A549 (cell line): ENCODE measurements around the gene THRA.

Source experiments
- CTCF ChIP-seq: fragments of >200 bp; sonication (Bioruptor Twin); formaldehyde crosslinking; IDR thresholded peaks from 3 replicates; pipeline ENCODE4 v1.5.1; 2016
- ELK1 ChIP-seq: fragments of 150-350 bp; IDR thresholded peaks from 2 replicates; pipeline ENCODE4 v1.6.1; 2014; ENCODE audit warnings: low read depth, mild to moderate bottlenecking, low read length
- HDAC2 ChIP-seq: fragments of 200-600 bp; sonication (generic); IDR thresholded peaks from 2 replicates; pipeline ENCODE4 v1.6.1; 2016
- JUNB ChIP-seq: fragments of >200 bp; sonication (Bioruptor Twin); formaldehyde crosslinking; IDR thresholded peaks from 2 replicates; pipeline ENCODE4 v1.6.1; 2016
- MAFK ChIP-seq: fragments of 450-650 bp; IDR thresholded peaks from 2 replicates; pipeline ENCODE4 v1.6.1; 2014; ENCODE audit not compliant: partially characterized antibody
- MAZ ChIP-seq: fragments of 150-350 bp; IDR thresholded peaks from 2 replicates; pipeline ENCODE4 v1.6.1; 2014; ENCODE audit warnings: antibody characterized with exemption, low read depth, low read length, borderline replicate concordance
- MYC ChIP-seq: IDR thresholded peaks from 2 replicates; pipeline ENCODE4 v1.6.1; 2012; ENCODE audit warnings: mild to moderate bottlenecking, inconsistent platforms, low read length, improper control_type of control experiment, borderline replicate concordance
- POLR2A ChIP-seq: IDR thresholded peaks from 2 replicates; pipeline ENCODE4 v1.6.1; 2012; ENCODE audit warnings: mild to moderate bottlenecking, low read length
- REST ChIP-seq: fragments of 200-600 bp; sonication (generic); IDR thresholded peaks from 2 replicates; pipeline ENCODE4 v1.6.1; 2016; ENCODE audit warnings: antibody characterized with exemption, mild to moderate bottlenecking, moderate library complexity
- TP53 ChIP-seq: fragments of 250-450 bp; sonication (Bioruptor Pico); IDR thresholded peaks from 2 replicates; pipeline ENCODE4 v1.5.0; 2021; ENCODE audit warnings: mild to moderate bottlenecking, moderate library complexity

GRCh38 chr17:40028595-40028994, 34.2 kb upstream of the THRA start:
- TF ChIP-seq CTCF (no peak), MAFK (no peak), MAZ (no peak), TP53 (CRISPR knock-in tag) (no peak), HDAC2 (no peak), JUNB (no peak), MYC (no peak), POLR2A (no peak), REST (no peak), ELK1 (no peak)
